HG03060 (cell line): Measurements from ENCODE around the gene ACY1.

Experiments used
- ATAC-seq: cut with Tn5 transposase; IDR thresholded peaks from one replicate; pipeline ENCODE4 v1.9.1; 2021; ENCODE audit warnings: low read depth, moderate number of reproducible peaks; ENCODE audit not compliant: unreplicated experiment

The ACY1 gene

GRCh38 chr3:51982838-51983577 lies at the start of gene ACY1:
Gene ACY1, plus strand, starts transcription at chr3:51983535. Its CDS starts 530 bp downstream, at chr3:51984065.
- peak; percentile 44 for ATAC-seq

- no peak for ATAC-seq
These were observed 49.0 kb upstream of the ACY1 start for GRCh38 chr3:51934139-51934850.

GRCh38 chr3:51934991-51935885 lies 48.1 kb upstream of the ACY1 start:
- ATAC-seq: no peak

GRCh38 chr3:51935886-51936755 lies 47.2 kb upstream of the ACY1 start:
- no peak for ATAC-seq

- no peak for ATAC-seq
These were observed 46.3 kb upstream of the ACY1 start for GRCh38 chr3:51937014-51937413.

- no peak for ATAC-seq
These were observed 45.5 kb upstream of the ACY1 start for GRCh38 chr3:51937611-51938450.

- no peak for ATAC-seq
These were observed 44.4 kb upstream of the ACY1 start for GRCh38 chr3:51938780-51939425.

GRCh38 chr3:51940648-51941462 lies 42.5 kb upstream of the ACY1 start:
- ATAC-seq: no peak

GRCh38 chr3:51941463-51941797 lies 41.9 kb upstream of the ACY1 start:
- no peak for ATAC-seq

- peak; percentile 82 for ATAC-seq
These were observed 41.3 kb upstream of the ACY1 start, which contains the start of the genes PARP3 and RRP9 for GRCh38 chr3:51941798-51942602. Gene PARP3, plus strand, starts transcription at chr3:51942363. Its CDS starts 993 bp downstream, at chr3:51943356. Gene RRP9, minus strand, starts transcription at chr3:51941904. Its CDS starts 37 bp downstream, at chr3:51941867.

GRCh38 chr3:51942603-51943450 lies 40.5 kb upstream of the ACY1 start:
- ATAC-seq: no peak

GRCh38 chr3:51943451-51944391 lies 39.6 kb upstream of the ACY1 start:
- no peak for ATAC-seq

- ATAC-seq: no peak
These were observed 38.8 kb upstream of the ACY1 start for GRCh38 chr3:51944451-51945021.

- no peak for ATAC-seq
These were observed 38.1 kb upstream of the ACY1 start for GRCh38 chr3:51945031-51945840.
